Measurements from ENCODE around the gene RANBP3L.

DNA sequence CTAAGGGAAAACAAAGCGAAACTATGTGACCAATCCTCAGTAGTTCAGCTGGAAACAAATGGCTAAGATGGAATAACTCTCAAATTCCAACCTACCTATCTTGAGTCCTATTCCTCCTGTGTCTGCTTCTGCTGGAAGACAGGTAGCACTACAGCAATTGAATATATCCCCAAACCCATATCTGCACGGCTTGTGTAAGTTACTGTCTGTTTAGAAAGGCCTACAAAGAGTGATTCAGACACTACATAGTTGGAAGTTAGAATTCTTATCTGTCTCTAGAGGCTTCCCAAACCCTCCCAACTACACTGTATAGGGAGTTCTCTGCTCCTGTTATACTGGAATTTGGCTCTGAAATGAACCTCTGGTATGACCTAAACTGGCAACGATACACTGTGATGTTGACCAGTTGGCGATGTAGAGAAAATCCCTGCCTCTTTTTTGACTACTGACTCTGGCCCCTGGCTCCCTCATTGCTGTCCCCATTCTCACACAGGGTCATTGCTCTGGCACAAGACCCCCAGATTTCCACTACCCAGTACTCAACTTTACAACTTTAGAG is 37.4 kb downstream of the RANBP3L start:
- TF ChIP-seq, protein P1, sequence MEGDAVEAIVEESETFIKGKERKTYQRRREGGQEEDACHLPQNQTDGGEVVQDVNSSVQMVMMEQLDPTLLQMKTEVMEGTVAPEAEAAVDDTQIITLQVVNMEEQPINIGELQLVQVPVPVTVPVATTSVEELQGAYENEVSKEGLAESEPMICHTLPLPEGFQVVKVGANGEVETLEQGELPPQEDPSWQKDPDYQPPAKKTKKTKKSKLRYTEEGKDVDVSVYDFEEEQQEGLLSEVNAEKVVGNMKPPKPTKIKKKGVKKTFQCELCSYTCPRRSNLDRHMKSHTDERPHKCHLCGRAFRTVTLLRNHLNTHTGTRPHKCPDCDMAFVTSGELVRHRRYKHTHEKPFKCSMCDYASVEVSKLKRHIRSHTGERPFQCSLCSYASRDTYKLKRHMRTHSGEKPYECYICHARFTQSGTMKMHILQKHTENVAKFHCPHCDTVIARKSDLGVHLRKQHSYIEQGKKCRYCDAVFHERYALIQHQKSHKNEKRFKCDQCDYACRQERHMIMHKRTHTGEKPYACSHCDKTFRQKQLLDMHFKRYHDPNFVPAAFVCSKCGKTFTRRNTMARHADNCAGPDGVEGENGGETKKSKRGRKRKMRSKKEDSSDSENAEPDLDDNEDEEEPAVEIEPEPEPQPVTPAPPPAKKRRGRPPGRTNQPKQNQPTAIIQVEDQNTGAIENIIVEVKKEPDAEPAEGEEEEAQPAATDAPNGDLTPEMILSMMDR (IDR thresholded peaks at IDR 0.05), result no peak
- TF ChIP-seq POLR2A (IDR thresholded peaks at IDR 0.05), result no peak
